Fibroblast of mammary gland (primary cell): ENCODE measurements around the gene MFAP3L.

Experiments used
- DNase-seq: peaks from one replicate; pipeline ENCODE4 v3.0.0-alpha.2; 2010; ENCODE audit warnings: low read depth
- H3K4me3 ChIP-seq: 2 replicates; pipeline ENCODE4 v1.5.1; 2011; ENCODE audit warnings: low read depth, mild to moderate bottlenecking, low read length, moderate library complexity; ENCODE audit not compliant: control insufficient read depth
- TF ChIP-seq, protein P1 (sequence below): conservative IDR thresholded peaks from 2 replicates; pipeline ENCODE4 v1.5.1; 2011; ENCODE audit warnings: low read depth, low read length, inconsistent platforms; ENCODE audit not compliant: control insufficient read depth, insufficient read depth

Gene MFAP3L

DNA sequence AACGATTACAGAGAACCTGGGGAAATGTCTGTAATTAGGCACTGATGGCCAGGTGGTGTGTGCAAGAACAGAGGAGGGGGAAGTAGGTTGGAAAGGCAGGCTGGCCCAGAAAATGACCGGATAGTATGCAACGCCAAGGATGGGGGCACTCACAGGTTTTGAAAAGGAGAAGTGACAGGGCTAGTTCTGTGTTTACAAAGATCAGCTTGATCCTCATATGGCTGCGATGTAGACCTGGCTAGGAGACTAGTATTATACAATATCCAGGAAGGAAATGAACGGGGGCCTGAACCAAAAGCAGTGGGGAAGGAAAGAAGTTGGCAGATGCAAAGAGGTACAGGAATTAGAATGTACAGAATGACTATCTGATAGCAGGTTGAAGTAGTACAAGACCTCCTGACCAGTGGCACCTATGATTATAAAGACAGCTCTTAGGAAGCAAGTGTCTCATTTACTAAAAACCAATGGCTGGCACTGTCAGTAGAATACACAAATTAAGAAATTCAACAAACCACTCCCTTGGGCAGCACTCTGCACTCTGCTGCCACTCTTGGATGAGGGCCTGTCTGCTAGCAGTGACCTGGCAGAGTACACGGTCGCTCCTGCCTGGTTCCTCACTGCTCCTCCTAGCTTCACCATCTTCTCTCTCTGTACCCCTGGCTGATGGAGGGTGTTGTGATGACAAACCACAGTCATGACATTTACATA is 14.1 kb downstream of the MFAP3L start:
- no peak overlapping the region for H3K4me3 ChIP-seq
- no peak for DNase-seq
- TF ChIP-seq, protein P1, sequence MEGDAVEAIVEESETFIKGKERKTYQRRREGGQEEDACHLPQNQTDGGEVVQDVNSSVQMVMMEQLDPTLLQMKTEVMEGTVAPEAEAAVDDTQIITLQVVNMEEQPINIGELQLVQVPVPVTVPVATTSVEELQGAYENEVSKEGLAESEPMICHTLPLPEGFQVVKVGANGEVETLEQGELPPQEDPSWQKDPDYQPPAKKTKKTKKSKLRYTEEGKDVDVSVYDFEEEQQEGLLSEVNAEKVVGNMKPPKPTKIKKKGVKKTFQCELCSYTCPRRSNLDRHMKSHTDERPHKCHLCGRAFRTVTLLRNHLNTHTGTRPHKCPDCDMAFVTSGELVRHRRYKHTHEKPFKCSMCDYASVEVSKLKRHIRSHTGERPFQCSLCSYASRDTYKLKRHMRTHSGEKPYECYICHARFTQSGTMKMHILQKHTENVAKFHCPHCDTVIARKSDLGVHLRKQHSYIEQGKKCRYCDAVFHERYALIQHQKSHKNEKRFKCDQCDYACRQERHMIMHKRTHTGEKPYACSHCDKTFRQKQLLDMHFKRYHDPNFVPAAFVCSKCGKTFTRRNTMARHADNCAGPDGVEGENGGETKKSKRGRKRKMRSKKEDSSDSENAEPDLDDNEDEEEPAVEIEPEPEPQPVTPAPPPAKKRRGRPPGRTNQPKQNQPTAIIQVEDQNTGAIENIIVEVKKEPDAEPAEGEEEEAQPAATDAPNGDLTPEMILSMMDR = no peak

DNA sequence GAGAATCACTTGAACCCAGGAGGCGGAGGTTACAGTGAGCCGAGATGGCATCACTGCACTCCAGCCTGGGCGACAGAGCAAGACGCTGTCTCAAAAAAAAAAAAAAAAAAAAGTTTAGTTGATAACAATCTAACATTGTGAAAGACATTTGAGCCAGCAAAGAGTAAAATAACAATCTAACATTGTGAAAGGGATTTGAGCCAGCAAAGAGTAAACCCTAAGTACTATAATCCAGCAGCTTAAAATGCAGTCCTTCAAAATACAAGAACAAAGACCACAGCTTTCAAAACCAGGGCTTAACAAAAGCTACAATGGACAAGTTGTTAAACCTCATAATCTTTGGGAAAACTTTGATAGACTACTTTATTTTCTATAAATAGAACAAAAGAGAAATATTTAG is 16.9 kb downstream of the MFAP3L start:
- TF ChIP-seq, protein P1 = no peak
- no peak for DNase-seq

DNA sequence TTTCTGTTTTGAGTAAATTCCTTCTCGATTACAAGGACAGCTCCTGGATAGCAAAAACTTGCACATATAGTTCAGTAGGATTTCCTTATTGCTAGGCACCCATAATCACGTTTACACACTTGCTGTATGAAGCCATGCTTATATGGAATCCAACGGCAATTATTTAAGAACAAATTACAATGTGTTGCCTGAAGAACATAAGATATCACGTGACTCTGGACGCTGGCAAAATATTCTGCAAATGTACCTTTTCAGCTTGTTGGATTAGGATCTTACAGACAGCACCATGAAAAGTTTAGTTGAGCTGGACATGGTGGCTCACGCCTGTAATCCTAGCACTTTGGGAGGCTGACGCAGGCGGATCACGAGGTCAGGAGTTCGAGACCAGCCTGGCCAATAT is 17.4 kb downstream of the MFAP3L start:
- TF ChIP-seq, protein P1 = no peak

More for the DNA sequence above, 16.9 kb downstream of the MFAP3L start:
- no peak overlapping the region for H3K4me3 ChIP-seq

DNA sequence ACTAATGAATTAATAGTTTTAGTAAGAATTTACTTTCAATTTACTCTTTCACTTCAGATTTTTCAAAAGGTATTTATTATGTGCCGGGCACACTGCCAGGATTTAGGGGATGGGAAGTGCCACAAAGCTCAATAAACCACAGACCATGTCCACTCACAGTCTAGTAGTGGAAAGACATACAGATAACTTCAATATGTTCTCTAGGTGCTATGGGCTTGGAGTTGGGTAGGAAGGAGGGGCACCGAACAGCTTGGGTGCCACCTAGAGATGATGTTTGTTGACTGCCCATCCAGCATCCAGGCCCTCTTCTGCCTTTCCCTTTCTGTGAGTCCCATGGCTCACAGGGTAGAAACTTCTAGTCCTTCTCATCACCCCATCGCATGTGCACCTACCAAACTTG is 17.8 kb downstream of the MFAP3L start:
- TF ChIP-seq, protein P1 = no peak
- no peak overlapping the region for H3K4me3 ChIP-seq
- no peak for DNase-seq

More for the DNA sequence above, 17.4 kb downstream of the MFAP3L start:
- no peak for DNase-seq
- H3K4me3 ChIP-seq = no peak overlapping the region

DNA sequence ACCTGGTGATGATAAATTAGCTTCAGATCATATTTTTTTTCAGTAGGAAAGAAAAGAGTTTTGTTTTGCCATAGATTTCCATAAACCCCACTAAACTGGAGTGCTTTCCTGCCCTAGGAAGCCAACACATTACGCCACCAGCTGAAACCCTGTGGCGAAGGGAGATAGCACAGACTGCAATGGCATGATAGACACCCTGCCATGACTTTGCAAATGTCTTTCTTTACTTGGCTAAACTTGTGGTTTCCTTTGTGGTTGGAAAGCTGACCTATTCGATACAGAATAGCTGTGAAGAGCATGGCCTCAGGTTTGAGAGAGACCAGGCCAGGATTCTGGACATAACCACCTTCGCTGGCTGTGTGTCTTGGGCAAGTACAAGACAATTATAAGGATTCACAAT is 19.1 kb downstream of the MFAP3L start:
- TF ChIP-seq, protein P1 = no peak
- no peak for DNase-seq

DNA sequence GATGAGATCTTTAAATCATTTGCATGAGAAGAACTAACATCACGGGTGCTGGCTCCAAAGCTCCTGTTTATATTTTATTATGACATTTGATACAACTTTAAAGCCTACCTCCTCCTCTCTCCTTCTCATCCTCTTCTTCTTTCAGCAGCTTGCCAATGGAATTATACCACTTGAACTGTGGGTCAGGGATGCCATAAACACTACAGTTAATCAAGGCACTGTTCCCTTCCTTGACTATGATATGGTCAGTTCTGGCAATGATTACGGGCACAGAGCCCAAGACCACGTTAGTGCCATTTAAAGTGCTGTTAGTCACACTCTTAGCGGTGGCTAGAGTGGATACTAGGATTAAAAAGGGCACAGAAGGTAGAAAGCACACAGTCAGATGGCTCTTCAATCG is 20.7 kb downstream of the MFAP3L start:
- no peak for DNase-seq
- H3K4me3 ChIP-seq = no peak overlapping the region
- TF ChIP-seq, protein P1 = no peak

More for the DNA sequence above, 19.1 kb downstream of the MFAP3L start:
- no peak overlapping the region for H3K4me3 ChIP-seq

DNA sequence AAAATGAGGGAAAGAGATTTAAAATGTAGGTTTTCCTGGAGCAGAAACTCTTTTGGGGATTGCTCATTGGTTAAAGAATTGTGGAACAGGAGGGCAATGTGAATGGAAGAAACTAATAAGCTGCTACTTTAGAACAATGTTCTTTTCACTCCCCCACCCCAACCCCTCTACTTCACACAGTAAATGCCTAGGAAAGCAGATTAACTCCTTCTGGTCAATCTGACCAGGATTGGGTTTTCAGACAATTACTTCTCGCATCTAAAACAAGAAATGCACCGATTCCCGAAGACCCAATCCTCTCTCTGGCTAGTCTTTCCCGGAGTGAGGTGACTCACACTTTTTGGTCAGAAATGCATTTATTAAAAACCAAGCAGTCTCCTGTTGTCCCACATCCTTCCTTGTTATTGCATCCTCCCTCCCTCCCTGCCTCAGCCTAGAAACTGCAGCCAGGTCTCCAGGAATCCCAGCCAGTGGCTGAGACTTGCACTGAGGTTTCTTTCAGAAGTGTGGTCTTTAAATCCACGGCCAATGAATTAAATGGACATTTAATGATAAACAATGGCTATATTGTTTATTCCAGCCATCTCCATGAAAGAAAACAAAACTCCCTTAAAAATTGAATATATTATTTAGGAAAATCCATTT is 21.4 kb downstream of the MFAP3L start:
- peak; percentile 31 for DNase-seq
- TF ChIP-seq, protein P1 = no peak

More for the DNA sequence above, 21.4 kb downstream of the MFAP3L start:
- no peak overlapping the region for H3K4me3 ChIP-seq
